Measurements from ENCODE around the gene WNT3. TPM values are rescaled to one million over a fixed set of nuclear protein-coding genes. Genes with fewer than 3 reads are reported as not detected.
"Not testable (repeated sequence)": the region's sequence is repeated elsewhere in the genome, so short reads cannot be mapped to it uniquely, and the experiment has no call there.

Gene WNT3
- total RNA-seq, 1 donor from 2014 or later = 0.91 TPM

- DNase-seq (no peak), ATAC-seq (ENCODE audit: poor library complexity) (peak; percentile 65)
- intact Hi-C loops (cut with DNase I) = loop anchor here (5.0 to 10.0 kb wide), 2 partner anchors 101 to 153 kb away; no protein-coding TSS in a partner anchor
These were observed 23.3 kb upstream of the WNT3 start for GRCh38 chr17:46841561-46842379.

- intact Hi-C loops (cut with DNase I) = loop anchor here (5.0 to 10.0 kb wide), 2 partner anchors 102 to 154 kb away; no protein-coding TSS in a partner anchor
- ATAC-seq (ENCODE audit: poor library complexity); DNase-seq: not testable (repeated sequence)
These were observed 22.1 kb upstream of the WNT3 start for GRCh38 chr17:46840596-46840995.

GRCh38 chr17:46839211-46839610, 20.7 kb upstream of the WNT3 start:
- intact Hi-C loops (cut with DNase I) = no loop called here
- DNase-seq = no peak
- no peak for ATAC-seq (ENCODE audit: poor library complexity)

GRCh38 chr17:46837521-46837920, 19.0 kb upstream of the WNT3 start:
- ATAC-seq (ENCODE audit: poor library complexity) (no peak), DNase-seq (no peak)
- intact Hi-C loops (cut with DNase I) = no loop called here

GRCh38 chr17:46836500-46836899, 18.0 kb upstream of the WNT3 start:
- intact Hi-C loops (cut with DNase I) = no loop called here
- no peak for ATAC-seq (ENCODE audit: poor library complexity)
- no peak for DNase-seq

GRCh38 chr17:46834846-46835245, 16.4 kb upstream of the WNT3 start:
- DNase-seq (no peak), ATAC-seq (ENCODE audit: poor library complexity) (no peak)
- intact Hi-C loops (cut with DNase I) = no loop called here

- ATAC-seq (ENCODE audit: poor library complexity) (no peak), DNase-seq (no peak)
- intact Hi-C loops (cut with DNase I) = no loop called here
These were observed 15.3 kb upstream of the WNT3 start for GRCh38 chr17:46833840-46834208.

- DNase-seq = no peak
These were observed 14.7 kb upstream of the WNT3 start for GRCh38 chr17:46832945-46833839.

GRCh38 chr17:46832331-46832821, 13.9 kb upstream of the WNT3 start:
- intact Hi-C loops (cut with DNase I) = no loop called here
- ATAC-seq (ENCODE audit: poor library complexity) (no peak), DNase-seq (no peak)

More at GRCh38 chr17:46832945-46833839, 14.7 kb upstream of the WNT3 start:
- intact Hi-C loops (cut with DNase I) = no loop called here
- peak; percentile 66 for ATAC-seq (ENCODE audit: poor library complexity)

- no peak for DNase-seq
- intact Hi-C loops (cut with DNase I) = no loop called here
- ATAC-seq (ENCODE audit: poor library complexity) = no peak
These were observed 13.3 kb upstream of the WNT3 start for GRCh38 chr17:46831573-46832330.

- ATAC-seq (ENCODE audit: poor library complexity) = no peak
- intact Hi-C loops (cut with DNase I) = no loop called here
- DNase-seq = no peak
These were observed 8.8 kb upstream of the WNT3 start for GRCh38 chr17:46827274-46827673.

GRCh38 chr17:46826116-46826515, 7.6 kb upstream of the WNT3 start:
- intact Hi-C loops (cut with DNase I) = no loop called here
- no peak for ATAC-seq (ENCODE audit: poor library complexity)
- peak; percentile 33 for DNase-seq

- no peak for ATAC-seq (ENCODE audit: poor library complexity)
- intact Hi-C loops (cut with DNase I) = no loop called here
- DNase-seq = peak; percentile 2
These were observed 5.2 kb upstream of the WNT3 start for GRCh38 chr17:46823657-46824056.

- DNase-seq (peak; percentile 53), ATAC-seq (ENCODE audit: poor library complexity) (no peak)
- intact Hi-C loops (cut with DNase I) = no loop called here
These were observed 4.0 kb upstream of the WNT3 start for GRCh38 chr17:46822388-46822921.

GRCh38 chr17:46821482-46822387, 3.2 kb upstream of the WNT3 start:
- intact Hi-C loops (cut with DNase I) = no loop called here
- no peak for ATAC-seq (ENCODE audit: poor library complexity)
- DNase-seq = no peak

- DNase-seq = peak; percentile 29
- no peak for ATAC-seq (ENCODE audit: poor library complexity)
- intact Hi-C loops (cut with DNase I) = no loop called here
These were observed 2.3 kb upstream of the WNT3 start for GRCh38 chr17:46820592-46821450.

GRCh38 chr17:46819906-46820351, 1.4 kb upstream of the WNT3 start:
- intact Hi-C loops (cut with DNase I) = no loop called here
- ATAC-seq (ENCODE audit: poor library complexity) = peak; percentile 12
- no peak for DNase-seq
